Stimulated activated memory B cell treated with anti-CD40 and anti-IgM and Interleukin-4, amounts not matched to agents 10 μg/mL and 1 μg/mL and 100 μg/mL, for 72 hours (primary cell): ENCODE data around the gene RHO.

Experiments
- ATAC-seq: fragments of 150-1000 bp; cut with Tn5 transposase; 2 replicates; pipeline ENCODE4 v1.10.0; 2021
- H3K27ac Mint-ChIP-seq: one replicate; pipeline ENCODE4 v1.8.0; 2022; ENCODE audit warnings: mild to moderate bottlenecking, mixed read lengths
- H3K27me3 Mint-ChIP-seq: one replicate; pipeline ENCODE4 v1.8.0; 2022; ENCODE audit warnings: mixed read lengths
- H3K36me3 Mint-ChIP-seq: one replicate; pipeline ENCODE4 v1.8.0; 2022; ENCODE audit warnings: mixed read lengths
- H3K4me1 Mint-ChIP-seq: one replicate; pipeline ENCODE4 v1.8.0; 2022; ENCODE audit warnings: mixed read lengths
- H3K4me3 Mint-ChIP-seq: one replicate; pipeline ENCODE4 v1.8.0; 2022; ENCODE audit warnings: mild to moderate bottlenecking, moderate library complexity, mixed read lengths
- H3K9me3 Mint-ChIP-seq: one replicate; pipeline ENCODE4 v1.8.0; 2022; ENCODE audit warnings: mixed read lengths

The RHO gene

GRCh38 chr3:129582799-129583198 lies 54.4 kb downstream of the RHO start:
- no peaks in the 10 kb centered on the region for H3K27me3 Mint-ChIP-seq
- no peak for ATAC-seq
- no peaks in the 10 kb centered on the region for H3K9me3 Mint-ChIP-seq
- H3K4me3 Mint-ChIP-seq = no peak overlapping the region
- H3K4me1 Mint-ChIP-seq = peaks cover 24% of the 10 kb centered on the region
- no peaks in the 10 kb centered on the region for H3K36me3 Mint-ChIP-seq
- peak overlapping the region; percentile 91 for H3K27ac Mint-ChIP-seq

DNA sequence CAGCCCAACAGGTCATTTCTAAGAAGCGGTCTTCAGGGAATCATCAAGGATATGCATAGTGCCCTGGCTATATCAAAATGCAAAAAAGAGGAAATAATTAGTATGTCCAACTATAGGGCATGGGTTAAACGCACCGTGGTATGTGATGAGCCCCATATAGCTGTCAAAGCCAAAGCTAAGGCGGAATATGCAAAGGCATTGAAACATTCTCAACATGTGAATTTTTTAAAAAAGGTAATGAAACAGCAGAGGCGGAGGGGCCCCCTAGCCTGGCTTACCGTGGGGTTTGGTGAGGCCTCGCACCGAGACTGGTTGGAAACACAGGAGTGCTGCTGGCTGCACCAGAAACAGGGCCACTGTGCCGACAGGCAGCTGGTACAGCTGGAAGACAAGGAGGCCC lies 54.9 kb downstream of the RHO start:
- peaks cover 19% of the 10 kb centered on the region for H3K4me1 Mint-ChIP-seq
- no peaks in the 10 kb centered on the region for H3K9me3 Mint-ChIP-seq
- H3K4me3 Mint-ChIP-seq = no peak overlapping the region
- H3K27me3 Mint-ChIP-seq = no peaks in the 10 kb centered on the region
- no peaks in the 10 kb centered on the region for H3K36me3 Mint-ChIP-seq
- no peak for ATAC-seq
- H3K27ac Mint-ChIP-seq = peak overlapping the region; percentile 91

GRCh38 chr3:129584631-129585030 lies 56.2 kb downstream of the RHO start:
- Mint-ChIP-seq H3K4me3 (no peak overlapping the region), H3K4me1 (peaks cover 10% of the 10 kb centered on the region), H3K27me3 (no peaks in the 10 kb centered on the region), H3K36me3 (no peaks in the 10 kb centered on the region), H3K9me3 (no peaks in the 10 kb centered on the region), H3K27ac (no peak overlapping the region)
- no peak for ATAC-seq
